ENCODE measurements around the gene KCNQ1OT1. TPM values are rescaled to one million over a fixed set of nuclear protein-coding genes. Genes with fewer than 3 reads are reported as not detected.

The KCNQ1OT1 gene
- total and polyA plus RNA-seq, 9 of the 15 experiments (the other 6 are each of a cell fraction or from before 2014, with no cell fraction given), result 0.04 to 2.3 (median 0.74) TPM

DNA sequence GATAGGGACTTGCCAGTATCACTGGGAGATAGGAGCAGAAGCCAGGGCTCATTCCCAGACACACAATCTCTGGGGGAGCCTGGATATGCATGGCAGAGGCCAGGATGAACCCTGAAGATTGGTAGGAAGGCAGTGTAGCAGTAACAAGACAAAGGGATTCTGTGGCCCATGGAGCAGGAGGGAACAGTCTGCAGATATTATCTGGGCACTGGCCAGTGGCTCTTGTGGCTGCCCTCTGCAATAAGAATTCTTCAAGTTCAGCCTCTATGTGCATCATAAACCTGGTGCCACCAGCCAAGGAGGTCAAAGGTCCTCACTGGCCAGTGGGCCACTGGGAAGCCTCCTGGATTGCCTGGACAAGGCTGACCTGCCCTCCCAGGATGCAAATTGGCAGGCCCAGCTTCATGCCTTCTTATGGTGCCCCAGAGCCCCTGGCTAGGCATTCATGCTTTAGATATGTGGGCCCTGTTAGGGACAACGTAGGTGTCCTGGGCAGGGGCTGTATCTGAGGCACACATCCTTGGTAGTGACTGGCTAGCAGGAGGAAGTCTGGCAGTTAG, 29.2 kb downstream of the KCNQ1OT1 start:
- ATAC-seq, result no peak
- no peak overlapping the region for H3K9ac ChIP-seq (ENCODE audit: insufficient read depth in 1 of 2, low read depth in 2 of 2, low read length in 2 of 2)
- in situ Hi-C loops (cut with MboI), result no loop called here
- H3K36me3 ChIP-seq (ENCODE audit: control insufficient read depth, insufficient read depth, low read length), result peaks cover 43% of the 10 kb centered on the region; the same call in 2 of the 3 replicates
- no TSS peak for BruUV-seq (replicated peaks)
- H3K4me1 ChIP-seq (replicated peaks in 1 of 2; ENCODE audit: control insufficient read depth in 2 of 2, insufficient read depth in 2 of 2, low read length in 2 of 2), result peaks cover 0 to 8% of the 10 kb centered on the region in 2 experiments; a peak in 1 of 5 replicates
- H3K4me2 ChIP-seq (ENCODE audit: insufficient read depth, low read length), result no peak overlapping the region
- H3K9me3 ChIP-seq (replicated peaks; ENCODE audit: control insufficient read depth, insufficient read depth, low read depth, low read length), result no peaks in the 10 kb centered on the region
- peaks cover 17% of the 10 kb centered on the region; the same call in 2 of the 3 replicates for H3K79me2 ChIP-seq (ENCODE audit: control insufficient read depth, insufficient read depth, low read length)
- WGBS (ENCODE audit: insufficient coverage, low coverage, missing lambda C conversion rate), result 57% methylated on average over 1 of the region's 1 CpG
- no peak for DNase-seq (ENCODE audit: extremely low read depth in 1 of 4, low spot score in 3 of 4)
- H2AFZ ChIP-seq (ENCODE audit: low read depth, low read length), result no peak overlapping the region
- intact Hi-C loops (cut with micrococcal nuclease), result no loop called here
- ChIA-PET CTCF (ENCODE audit: low intra/inter-chr PET ratio) (no interaction called here), POLR2A (no interaction called here)
- peaks cover 4% of the 10 kb centered on the region for H3K9me1 ChIP-seq (ENCODE audit: control insufficient read depth, insufficient read depth, low read length)
- H3K27ac ChIP-seq (ENCODE audit: extremely low read depth, low read depth, low read length), result no peak overlapping the region
- TF ChIP-seq MTA1 (IDR thresholded peaks at IDR 0.05; ENCODE audit: borderline replicate concordance), result no peak
- no peak for TF ChIP-seq ZNF277 (CRISPR knock-in tag; IDR thresholded peaks at IDR 0.05; ENCODE audit: borderline replicate concordance)
- no peak for TF ChIP-seq ZKSCAN1 (IDR thresholded peaks at IDR 0.05; ENCODE audit: low read depth, low read length)
- no peak for TF ChIP-seq MIER1 (IDR thresholded peaks at IDR 0.05; ENCODE audit: low read depth)
- no peak for TF ChIP-seq NFATC3 (IDR thresholded peaks at IDR 0.05)
- no peak for TF ChIP-seq ZSCAN29 (IDR thresholded peaks at IDR 0.05)
- no peak for TF ChIP-seq PHB2 (IDR thresholded peaks at IDR 0.05; ENCODE audit: low read depth)
- TF ChIP-seq, protein P1, sequence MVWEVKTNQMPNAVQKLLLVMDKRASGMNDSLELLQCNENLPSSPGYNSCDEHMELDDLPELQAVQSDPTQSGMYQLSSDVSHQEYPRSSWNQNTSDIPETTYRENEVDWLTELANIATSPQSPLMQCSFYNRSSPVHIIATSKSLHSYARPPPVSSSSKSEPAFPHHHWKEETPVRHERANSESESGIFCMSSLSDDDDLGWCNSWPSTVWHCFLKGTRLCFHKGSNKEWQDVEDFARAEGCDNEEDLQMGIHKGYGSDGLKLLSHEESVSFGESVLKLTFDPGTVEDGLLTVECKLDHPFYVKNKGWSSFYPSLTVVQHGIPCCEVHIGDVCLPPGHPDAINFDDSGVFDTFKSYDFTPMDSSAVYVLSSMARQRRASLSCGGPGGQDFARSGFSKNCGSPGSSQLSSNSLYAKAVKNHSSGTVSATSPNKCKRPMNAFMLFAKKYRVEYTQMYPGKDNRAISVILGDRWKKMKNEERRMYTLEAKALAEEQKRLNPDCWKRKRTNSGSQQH (CRISPR knock-in tag; IDR thresholded peaks at IDR 0.05), result no peak
- no peak for TF ChIP-seq ZNF140 (CRISPR knock-in tag; IDR thresholded peaks at IDR 0.05)
- TF ChIP-seq GATAD2A (IDR thresholded peaks at IDR 0.05), result no peak
- TF ChIP-seq, protein P2, sequence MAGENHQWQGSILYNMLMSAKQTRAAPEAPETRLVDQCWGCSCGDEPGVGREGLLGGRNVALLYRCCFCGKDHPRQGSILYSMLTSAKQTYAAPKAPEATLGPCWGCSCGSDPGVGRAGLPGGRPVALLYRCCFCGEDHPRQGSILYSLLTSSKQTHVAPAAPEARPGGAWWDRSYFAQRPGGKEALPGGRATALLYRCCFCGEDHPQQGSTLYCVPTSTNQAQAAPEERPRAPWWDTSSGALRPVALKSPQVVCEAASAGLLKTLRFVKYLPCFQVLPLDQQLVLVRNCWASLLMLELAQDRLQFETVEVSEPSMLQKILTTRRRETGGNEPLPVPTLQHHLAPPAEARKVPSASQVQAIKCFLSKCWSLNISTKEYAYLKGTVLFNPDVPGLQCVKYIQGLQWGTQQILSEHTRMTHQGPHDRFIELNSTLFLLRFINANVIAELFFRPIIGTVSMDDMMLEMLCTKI (IDR thresholded peaks at IDR 0.05; ENCODE audit: partially characterized antibody), result no peak
- TF ChIP-seq KLF10 (CRISPR knock-in tag; IDR thresholded peaks at IDR 0.05), result no peak
- TF ChIP-seq KAT7 (CRISPR knock-in tag; IDR thresholded peaks at IDR 0.05; ENCODE audit: borderline replicate concordance), result no peak
- no peak for TF ChIP-seq KHSRP (IDR thresholded peaks at IDR 0.05)
- no peak for TF ChIP-seq NR3C1 (CRISPR knock-in tag; IDR thresholded peaks at IDR 0.05)
- TF ChIP-seq PML (IDR thresholded peaks at IDR 0.05; ENCODE audit: low read length), result no peak
- no peak for TF ChIP-seq ZNF76 (CRISPR knock-in tag; IDR thresholded peaks at IDR 0.05; ENCODE audit: borderline replicate concordance)
- TF ChIP-seq PRPF4 (IDR thresholded peaks at IDR 0.05; ENCODE audit: insufficient read depth, low read depth, low read length, poor library complexity, severe bottlenecking), result no peak
- TF ChIP-seq NFIX (CRISPR knock-in tag; IDR thresholded peaks at IDR 0.05; ENCODE audit: low read depth), result no peak
- H3K4me3 ChIP-seq, result no peak overlapping the region
- FAIRE-seq, result no peak
- peaks cover 3% of the 10 kb centered on the region; the same call in 1 of the 2 replicates for H4K20me1 ChIP-seq (replicated peaks; ENCODE audit: control insufficient read depth, insufficient read depth, low read length)
- no peaks in the 10 kb centered on the region for H3K27me3 ChIP-seq (ENCODE audit: control insufficient read depth in 2 of 2, insufficient read depth in 2 of 2, low read length in 2 of 2)
